ENCODE measurements around the gene CA10. TPM values are rescaled to one million over a fixed set of nuclear protein-coding genes. Genes with fewer than 3 reads are reported as not detected.

CA10 gene
- total RNA-seq, 4 donors from 2014 or later: 0.96 to 4.1 (median 1.1) TPM; not detected in 1

- in situ Hi-C loops (cut with MboI; ENCODE audit: low pct_ligation_motif_present in 1 of 4, low pct_unique_long_range_greater_than_20kb in 1 of 4, low sequenced_read_pairs in 3 of 4): loop anchor here (5.0 to 25.0 kb wide), 3 partner anchors 335 to 345 kb away; no protein-coding TSS in a partner anchor
- Histone ChIP-seq H3K27ac (no peak overlapping the region), H3K36me3 (no peaks in the 10 kb centered on the region), H3K9me3 (no peaks in the 10 kb centered on the region), H3K4me3 (no peak overlapping the region), H3K27me3 (no peaks in the 10 kb centered on the region), H3K4me1 (peaks cover 0 to 9% (median 0%) of the 10 kb centered on the region in 4 donors)
- intact Hi-C loops (cut with DNase I; ENCODE audit: low total_unique reads): no loop called here
- no peak for DNase-seq
- 96% methylated on average over 1 of the region's 1 CpG; no CpG with 5 or more reads in 1 of the 2 donors for WGBS, 2 donors (ENCODE audit: low coverage in 1 of 2)
- TF ChIP-seq CTCF (IDR thresholded peaks at IDR 0.05): no peak
- no peak for TF ChIP-seq POLR2A (IDR thresholded peaks at IDR 0.05)
- no peak for TF ChIP-seq EP300 (IDR thresholded peaks at IDR 0.05; ENCODE audit: low read depth)
- TF ChIP-seq POLR2AphosphoS5 (IDR thresholded peaks at IDR 0.05): no peak
Measured at GRCh38 chr17:51767287-51767686, 391.2 kb downstream of the CA10 start.

- no peaks in the 10 kb centered on the region for H3K9me3 ChIP-seq
- WGBS, 2 donors (ENCODE audit: low coverage in 1 of 2): 64 to 69% methylated on average over 8 of the region's 8 CpGs
- no peaks in the 10 kb centered on the region for H3K36me3 ChIP-seq
- peaks cover 0 to 9% (median 0%) of the 10 kb centered on the region in 4 donors for H3K4me1 ChIP-seq
- no peaks in the 10 kb centered on the region for H3K27me3 ChIP-seq
- in situ Hi-C loops (cut with MboI; ENCODE audit: low pct_ligation_motif_present in 1 of 4, low pct_unique_long_range_greater_than_20kb in 1 of 4, low sequenced_read_pairs in 3 of 4) (loop anchor here (5.0 to 25.0 kb wide), 3 partner anchors 337 to 347 kb away; no protein-coding TSS in a partner anchor), intact Hi-C loops (cut with DNase I; ENCODE audit: low total_unique reads) (no loop called here)
- no peak for DNase-seq
- H3K4me3 ChIP-seq: no peak overlapping the region
- no peak overlapping the region for H3K27ac ChIP-seq
- no peak for TF ChIP-seq POLR2A (IDR thresholded peaks at IDR 0.05)
- no peak for TF ChIP-seq EP300 (IDR thresholded peaks at IDR 0.05; ENCODE audit: low read depth)
Measured at GRCh38 chr17:51765282-51766135, 393.0 kb downstream of the CA10 start.

- Histone ChIP-seq H3K9me3 (no peaks in the 10 kb centered on the region), H3K4me3 (no peak overlapping the region), H3K27ac (no peak overlapping the region), H3K36me3 (no peaks in the 10 kb centered on the region), H3K4me1 (peaks cover 0 to under 1% (median 0%) of the 10 kb centered on the region in 4 donors), H3K27me3 (no peaks in the 10 kb centered on the region)
- intact Hi-C loops (cut with DNase I; ENCODE audit: low total_unique reads) (no loop called here), in situ Hi-C loops (cut with MboI; ENCODE audit: low pct_ligation_motif_present in 1 of 4, low pct_unique_long_range_greater_than_20kb in 1 of 4, low sequenced_read_pairs in 3 of 4) (loop anchor here in 3 of 4 donors (10.0 to 25.0 kb wide), 2 partner anchors 340 to 348 kb away; no protein-coding TSS in a partner anchor)
- peak; percentile 63 to 72 (median 71) for TF ChIP-seq CTCF (IDR thresholded peaks at IDR 0.05)
- TF ChIP-seq POLR2AphosphoS5 (IDR thresholded peaks at IDR 0.05): no peak
- no peak for TF ChIP-seq POLR2A (IDR thresholded peaks at IDR 0.05)
- TF ChIP-seq EP300 (IDR thresholded peaks at IDR 0.05; ENCODE audit: low read depth): no peak
- DNase-seq: peak; percentile 50
- 9 to 16% methylated on average over 1 to 4 of the region's 4 CpGs for WGBS, 2 donors (ENCODE audit: low coverage in 1 of 2)
Measured at GRCh38 chr17:51764387-51764971, 394.0 kb downstream of the CA10 start.

GRCh38 chr17:51763058-51763457 lies 395.5 kb downstream of the CA10 start:
- DNase-seq: no peak
- Histone ChIP-seq H3K4me1 (no peaks in the 10 kb centered on the region), H3K36me3 (no peaks in the 10 kb centered on the region), H3K27ac (no peak overlapping the region), H3K4me3 (no peak overlapping the region), H3K9me3 (no peaks in the 10 kb centered on the region), H3K27me3 (no peaks in the 10 kb centered on the region)
- WGBS, 2 donors (ENCODE audit: low coverage in 1 of 2): 47 to 60% methylated on average over 3 of the region's 3 CpGs
- in situ Hi-C loops (cut with MboI; ENCODE audit: low pct_ligation_motif_present in 1 of 4, low pct_unique_long_range_greater_than_20kb in 1 of 4, low sequenced_read_pairs in 3 of 4) (loop anchor here in 3 of 4 donors (10.0 to 25.0 kb wide), 2 partner anchors 342 to 349 kb away; no protein-coding TSS in a partner anchor), intact Hi-C loops (cut with DNase I; ENCODE audit: low total_unique reads) (no loop called here)
- TF ChIP-seq CTCF (IDR thresholded peaks at IDR 0.05): no peak

Measured in transverse colon (tissue), 4 donors.